ENCODE measurements around the gene NEGR1.

NEGR1 gene

DNA sequence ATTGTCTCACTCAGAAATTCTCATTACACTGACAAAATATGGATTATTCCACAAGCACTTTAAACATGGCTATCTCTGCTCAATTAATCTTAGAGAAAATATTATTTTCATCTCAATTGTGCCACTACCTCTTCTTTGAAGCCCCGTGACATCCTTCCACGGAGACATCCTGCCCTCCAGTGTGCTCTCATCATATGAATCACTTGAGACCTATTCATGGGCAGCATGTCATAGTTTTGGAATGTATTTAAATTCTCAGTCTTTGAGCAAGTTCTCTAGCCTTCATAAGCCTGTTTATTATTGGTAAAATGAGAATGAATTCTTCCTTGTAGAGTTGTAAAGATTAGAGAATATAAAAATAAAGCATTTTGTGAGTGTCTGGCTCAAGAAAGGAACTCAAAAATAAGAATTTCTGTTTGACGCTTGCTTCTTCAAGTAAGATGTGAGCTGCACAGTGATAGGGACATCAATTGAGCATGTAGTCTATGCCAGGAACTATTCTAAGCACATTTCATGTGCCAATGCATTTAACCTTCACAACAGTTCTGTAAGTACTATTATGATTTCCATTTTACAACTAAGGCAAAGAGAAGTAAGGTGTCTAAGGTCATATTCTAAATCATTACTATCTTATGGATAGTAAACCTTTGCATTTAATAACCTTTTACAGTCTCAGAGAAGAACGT, 644.1 kb downstream of the NEGR1 start:
- DNase-seq: no peak
- no peak overlapping the region for H3K27ac ChIP-seq (ENCODE audit: insufficient read depth, low read length, poor library complexity, severe bottlenecking)
- H3K4me1 ChIP-seq (ENCODE audit: control insufficient read depth, insufficient read depth, low read length, poor library complexity, severe bottlenecking): no peaks in the 10 kb centered on the region
- no peaks in the 10 kb centered on the region for H3K27me3 ChIP-seq (replicated peaks; ENCODE audit: control insufficient read depth, insufficient read depth, low read length, poor library complexity, severe bottlenecking)
- H3K4me3 ChIP-seq (ENCODE audit: insufficient read depth, low read depth, low read length, poor library complexity, severe bottlenecking): no peak overlapping the region
- H3K36me3 ChIP-seq (ENCODE audit: control insufficient read depth, insufficient read depth, low read length): no peaks in the 10 kb centered on the region
- H3K9me3 ChIP-seq (ENCODE audit: control insufficient read depth, low read length): no peaks in the 10 kb centered on the region

DNA sequence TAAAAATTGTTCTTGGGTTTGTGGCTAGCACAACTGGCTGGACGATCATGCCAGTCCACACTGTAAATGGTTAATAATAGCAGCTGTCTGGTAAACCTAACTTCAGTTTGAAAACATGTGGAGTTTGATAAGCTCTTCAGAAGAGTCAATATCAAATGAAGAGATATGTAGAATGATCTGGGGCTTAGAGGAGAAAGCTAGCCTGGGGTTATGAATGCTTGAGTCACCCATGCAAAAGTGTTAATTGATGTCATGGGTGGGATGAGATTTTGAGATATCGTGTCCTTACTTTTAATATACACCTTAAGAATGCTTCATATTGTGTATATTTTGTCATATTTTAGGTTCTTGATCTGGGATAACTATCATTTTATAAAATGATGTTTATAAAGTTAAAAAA, 646.8 kb downstream of the NEGR1 start:
- no peaks in the 10 kb centered on the region for H3K27me3 ChIP-seq (replicated peaks; ENCODE audit: control insufficient read depth, insufficient read depth, low read length, poor library complexity, severe bottlenecking)
- H3K4me1 ChIP-seq (ENCODE audit: control insufficient read depth, insufficient read depth, low read length, poor library complexity, severe bottlenecking): no peaks in the 10 kb centered on the region
- no peak overlapping the region for H3K27ac ChIP-seq (ENCODE audit: insufficient read depth, low read length, poor library complexity, severe bottlenecking)
- DNase-seq: no peak
- H3K9me3 ChIP-seq (ENCODE audit: control insufficient read depth, low read length): no peaks in the 10 kb centered on the region
- H3K4me3 ChIP-seq (ENCODE audit: insufficient read depth, low read depth, low read length, poor library complexity, severe bottlenecking): no peak overlapping the region
- H3K36me3 ChIP-seq (ENCODE audit: control insufficient read depth, insufficient read depth, low read length): no peaks in the 10 kb centered on the region

- no peak for DNase-seq
- no peak overlapping the region for H3K27ac ChIP-seq (ENCODE audit: insufficient read depth, low read length, poor library complexity, severe bottlenecking)
- H3K9me3 ChIP-seq (ENCODE audit: control insufficient read depth, low read length): no peaks in the 10 kb centered on the region
- H3K4me1 ChIP-seq (ENCODE audit: control insufficient read depth, insufficient read depth, low read length, poor library complexity, severe bottlenecking): no peaks in the 10 kb centered on the region
- no peak overlapping the region for H3K4me3 ChIP-seq (ENCODE audit: insufficient read depth, low read depth, low read length, poor library complexity, severe bottlenecking)
- H3K36me3 ChIP-seq (ENCODE audit: control insufficient read depth, insufficient read depth, low read length): no peaks in the 10 kb centered on the region
- H3K27me3 ChIP-seq (replicated peaks; ENCODE audit: control insufficient read depth, insufficient read depth, low read length, poor library complexity, severe bottlenecking): no peaks in the 10 kb centered on the region
These were observed 648.2 kb downstream of the NEGR1 start for GRCh38 chr1:71634159-71634558.

DNA sequence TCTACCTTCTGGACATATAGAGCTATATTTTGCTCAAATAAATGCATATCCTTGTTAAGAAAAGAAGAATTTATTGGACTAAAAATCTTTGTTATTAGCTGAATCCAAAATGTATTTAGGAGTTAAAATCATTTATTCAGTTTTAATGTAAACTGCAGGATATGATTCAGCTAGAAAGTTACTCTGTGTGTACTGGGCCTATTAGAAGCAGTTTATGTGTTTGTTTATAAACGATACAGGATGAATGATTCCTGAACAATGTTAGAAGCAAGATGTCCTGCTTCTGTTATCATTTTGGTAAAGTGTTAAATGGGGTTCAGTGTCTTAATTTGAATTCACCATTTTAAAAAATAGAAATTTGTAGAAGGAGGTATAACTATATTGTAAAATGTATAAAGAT, 652.3 kb downstream of the NEGR1 start:
- DNase-seq: no peak
- Histone ChIP-seq H3K4me1 (ENCODE audit: control insufficient read depth, insufficient read depth, low read length, poor library complexity, severe bottlenecking) (no peaks in the 10 kb centered on the region), H3K9me3 (ENCODE audit: control insufficient read depth, low read length) (no peaks in the 10 kb centered on the region), H3K27me3 (replicated peaks; ENCODE audit: control insufficient read depth, insufficient read depth, low read length, poor library complexity, severe bottlenecking) (no peaks in the 10 kb centered on the region), H3K27ac (ENCODE audit: insufficient read depth, low read length, poor library complexity, severe bottlenecking) (no peak overlapping the region), H3K4me3 (ENCODE audit: insufficient read depth, low read depth, low read length, poor library complexity, severe bottlenecking) (no peak overlapping the region), H3K36me3 (ENCODE audit: control insufficient read depth, insufficient read depth, low read length) (no peaks in the 10 kb centered on the region)

- Histone ChIP-seq H3K9me3 (ENCODE audit: control insufficient read depth, low read length) (no peaks in the 10 kb centered on the region), H3K27me3 (replicated peaks; ENCODE audit: control insufficient read depth, insufficient read depth, low read length, poor library complexity, severe bottlenecking) (no peaks in the 10 kb centered on the region), H3K4me3 (ENCODE audit: insufficient read depth, low read depth, low read length, poor library complexity, severe bottlenecking) (no peak overlapping the region), H3K27ac (ENCODE audit: insufficient read depth, low read length, poor library complexity, severe bottlenecking) (no peak overlapping the region), H3K4me1 (ENCODE audit: control insufficient read depth, insufficient read depth, low read length, poor library complexity, severe bottlenecking) (no peaks in the 10 kb centered on the region), H3K36me3 (ENCODE audit: control insufficient read depth, insufficient read depth, low read length) (no peaks in the 10 kb centered on the region)
- no peak for DNase-seq
These were observed 657.3 kb downstream of the NEGR1 start for GRCh38 chr1:71625004-71625403.

GRCh38 chr1:71623888-71624287, 658.5 kb downstream of the NEGR1 start:
- no peak overlapping the region for H3K4me3 ChIP-seq (ENCODE audit: insufficient read depth, low read depth, low read length, poor library complexity, severe bottlenecking)
- H3K9me3 ChIP-seq (ENCODE audit: control insufficient read depth, low read length): no peaks in the 10 kb centered on the region
- DNase-seq: no peak
- H3K4me1 ChIP-seq (ENCODE audit: control insufficient read depth, insufficient read depth, low read length, poor library complexity, severe bottlenecking): no peaks in the 10 kb centered on the region
- no peaks in the 10 kb centered on the region for H3K36me3 ChIP-seq (ENCODE audit: control insufficient read depth, insufficient read depth, low read length)
- H3K27ac ChIP-seq (ENCODE audit: insufficient read depth, low read length, poor library complexity, severe bottlenecking): no peak overlapping the region
- no peaks in the 10 kb centered on the region for H3K27me3 ChIP-seq (replicated peaks; ENCODE audit: control insufficient read depth, insufficient read depth, low read length, poor library complexity, severe bottlenecking)

- H3K4me1 ChIP-seq (ENCODE audit: control insufficient read depth, insufficient read depth, low read length, poor library complexity, severe bottlenecking): no peaks in the 10 kb centered on the region
- no peaks in the 10 kb centered on the region for H3K27me3 ChIP-seq (replicated peaks; ENCODE audit: control insufficient read depth, insufficient read depth, low read length, poor library complexity, severe bottlenecking)
- H3K36me3 ChIP-seq (ENCODE audit: control insufficient read depth, insufficient read depth, low read length): no peaks in the 10 kb centered on the region
- no peaks in the 10 kb centered on the region for H3K9me3 ChIP-seq (ENCODE audit: control insufficient read depth, low read length)
- DNase-seq: no peak
- H3K27ac ChIP-seq (ENCODE audit: insufficient read depth, low read length, poor library complexity, severe bottlenecking): no peak overlapping the region
- H3K4me3 ChIP-seq (ENCODE audit: insufficient read depth, low read depth, low read length, poor library complexity, severe bottlenecking): no peak overlapping the region
These were observed 660.6 kb downstream of the NEGR1 start for GRCh38 chr1:71621785-71622184.

DNA sequence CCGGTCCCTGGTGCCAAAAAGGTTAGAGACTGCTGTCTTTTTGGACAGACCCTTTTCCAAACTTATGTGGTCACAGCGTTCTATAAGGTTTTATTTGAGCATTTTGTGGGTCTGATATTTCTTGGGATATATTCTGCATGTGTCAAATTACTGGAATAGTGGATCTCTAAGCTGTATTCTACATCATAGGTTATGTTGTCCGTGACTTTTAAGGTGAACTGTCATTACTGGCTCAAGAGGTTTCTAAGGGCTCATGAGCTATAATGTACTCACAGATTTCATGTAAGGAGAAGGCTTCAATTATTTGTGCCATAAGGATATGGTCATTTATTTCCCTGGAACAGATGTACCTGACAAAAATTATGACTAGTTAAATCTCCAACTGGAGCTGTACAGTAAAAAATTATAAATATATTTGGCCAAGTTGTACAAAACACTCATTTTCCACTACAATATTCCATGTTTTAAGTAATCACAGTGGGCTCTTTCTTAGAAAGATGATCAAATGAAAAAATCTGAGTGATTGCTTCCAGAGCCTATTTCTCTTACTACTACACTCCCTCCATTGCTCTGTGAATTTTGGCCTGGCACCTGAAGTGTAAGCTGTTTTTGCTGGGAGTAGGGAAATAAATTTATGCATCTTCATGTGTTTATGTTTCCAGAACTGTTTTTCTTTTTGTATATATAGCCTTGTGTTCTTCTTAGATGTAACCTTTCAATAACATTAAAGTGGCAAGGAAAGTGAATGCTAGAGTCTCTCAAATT, 663.4 kb downstream of the NEGR1 start:
- Histone ChIP-seq H3K4me3 (ENCODE audit: insufficient read depth, low read depth, low read length, poor library complexity, severe bottlenecking) (no peak overlapping the region), H3K27me3 (replicated peaks; ENCODE audit: control insufficient read depth, insufficient read depth, low read length, poor library complexity, severe bottlenecking) (no peaks in the 10 kb centered on the region), H3K27ac (ENCODE audit: insufficient read depth, low read length, poor library complexity, severe bottlenecking) (no peak overlapping the region), H3K4me1 (ENCODE audit: control insufficient read depth, insufficient read depth, low read length, poor library complexity, severe bottlenecking) (no peaks in the 10 kb centered on the region), H3K9me3 (ENCODE audit: control insufficient read depth, low read length) (no peaks in the 10 kb centered on the region), H3K36me3 (ENCODE audit: control insufficient read depth, insufficient read depth, low read length) (no peaks in the 10 kb centered on the region)
- DNase-seq: no peak

DNA sequence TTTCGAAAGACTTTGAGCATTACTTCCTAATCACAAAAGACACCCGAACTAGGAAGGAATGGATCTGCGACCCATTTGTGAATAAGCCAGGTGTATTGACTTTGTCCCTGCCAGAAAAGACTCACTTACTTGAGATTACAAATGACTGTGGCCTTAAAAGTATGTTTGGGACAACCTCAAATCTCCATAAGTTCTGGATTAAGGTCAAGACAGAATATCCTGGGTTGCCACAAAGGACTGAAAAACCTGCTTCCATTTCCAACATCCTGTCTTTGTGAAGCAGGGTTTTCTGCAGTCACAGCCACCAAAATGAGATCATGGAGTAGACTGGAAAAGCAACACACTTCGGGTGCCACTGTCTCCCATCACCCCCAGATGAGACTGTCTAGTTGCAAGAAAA, 664.1 kb downstream of the NEGR1 start:
- Histone ChIP-seq H3K4me3 (ENCODE audit: insufficient read depth, low read depth, low read length, poor library complexity, severe bottlenecking) (no peak overlapping the region), H3K4me1 (ENCODE audit: control insufficient read depth, insufficient read depth, low read length, poor library complexity, severe bottlenecking) (no peaks in the 10 kb centered on the region), H3K9me3 (ENCODE audit: control insufficient read depth, low read length) (no peaks in the 10 kb centered on the region), H3K27me3 (replicated peaks; ENCODE audit: control insufficient read depth, insufficient read depth, low read length, poor library complexity, severe bottlenecking) (no peaks in the 10 kb centered on the region), H3K36me3 (ENCODE audit: control insufficient read depth, insufficient read depth, low read length) (no peaks in the 10 kb centered on the region), H3K27ac (ENCODE audit: insufficient read depth, low read length, poor library complexity, severe bottlenecking) (no peak overlapping the region)
- DNase-seq: no peak

- Histone ChIP-seq H3K27ac (ENCODE audit: insufficient read depth, low read length, poor library complexity, severe bottlenecking) (no peak overlapping the region), H3K4me3 (ENCODE audit: insufficient read depth, low read depth, low read length, poor library complexity, severe bottlenecking) (no peak overlapping the region), H3K9me3 (ENCODE audit: control insufficient read depth, low read length) (no peaks in the 10 kb centered on the region), H3K4me1 (ENCODE audit: control insufficient read depth, insufficient read depth, low read length, poor library complexity, severe bottlenecking) (no peaks in the 10 kb centered on the region), H3K36me3 (ENCODE audit: control insufficient read depth, insufficient read depth, low read length) (no peaks in the 10 kb centered on the region), H3K27me3 (replicated peaks; ENCODE audit: control insufficient read depth, insufficient read depth, low read length, poor library complexity, severe bottlenecking) (no peaks in the 10 kb centered on the region)
- no peak for DNase-seq
These were observed 671.9 kb downstream of the NEGR1 start for GRCh38 chr1:71610476-71610875.

Data from effector memory CD4-positive, alpha-beta T cell (primary cell).